AG08395 (cell line): Measurements from ENCODE around the gene LRP5.

ENCODE experiments used
- DNase-seq: peaks from one replicate; pipeline ENCODE4 v3.0.0; 2012; ENCODE audit warnings: mixed read lengths, low spot score

LRP5 gene

GRCh38 chr11:68347345-68347744, 35.0 kb downstream of the LRP5 start:
- DNase-seq: no peak

GRCh38 chr11:68347841-68348240, 35.5 kb downstream of the LRP5 start:
- DNase-seq: no peak

GRCh38 chr11:68349461-68350249, 37.3 kb downstream of the LRP5 start:
- DNase-seq: no peak

- DNase-seq: no peak
These were observed 38.5 kb downstream of the LRP5 start for GRCh38 chr11:68350759-68351449.

GRCh38 chr11:68351450-68352275, 39.3 kb downstream of the LRP5 start:
- no peak for DNase-seq

- no peak for DNase-seq
These were observed 40.2 kb downstream of the LRP5 start for GRCh38 chr11:68352591-68352990.

- no peak for DNase-seq
These were observed 40.7 kb downstream of the LRP5 start for GRCh38 chr11:68353118-68353517.

GRCh38 chr11:68353669-68354068, 41.3 kb downstream of the LRP5 start:
- DNase-seq: no peak

GRCh38 chr11:68354148-68354872, 41.9 kb downstream of the LRP5 start:
- DNase-seq: peak; percentile 98

- DNase-seq: no peak
These were observed 43.1 kb downstream of the LRP5 start for GRCh38 chr11:68355471-68355870.

GRCh38 chr11:68357568-68357967, 45.2 kb downstream of the LRP5 start:
- no peak for DNase-seq

GRCh38 chr11:68358416-68358815, 46.0 kb downstream of the LRP5 start:
- no peak for DNase-seq

- DNase-seq: no peak
These were observed 49.3 kb downstream of the LRP5 start for GRCh38 chr11:68361702-68362101.

- no peak for DNase-seq
These were observed 50.5 kb downstream of the LRP5 start for GRCh38 chr11:68362801-68363379.

GRCh38 chr11:68363776-68364175, 51.4 kb downstream of the LRP5 start:
- no peak for DNase-seq

- no peak for DNase-seq
These were observed 52.2 kb downstream of the LRP5 start for GRCh38 chr11:68364581-68364980.

GRCh38 chr11:68365943-68366435, 53.6 kb downstream of the LRP5 start:
- no peak for DNase-seq

GRCh38 chr11:68367252-68367651, 54.9 kb downstream of the LRP5 start:
- DNase-seq: no peak

- DNase-seq: no peak
These were observed 57.4 kb downstream of the LRP5 start for GRCh38 chr11:68369756-68370155.

GRCh38 chr11:68370211-68371111, 58.1 kb downstream of the LRP5 start:
- DNase-seq: peak; percentile 45
